NT2/D1 (cell line): ENCODE data around the gene ANKRD13D.

Source experiments
- SUZ12 ChIP-seq: IDR thresholded peaks from 2 replicates; pipeline ENCODE4 v1.6.1; 2011; ENCODE audit not compliant: insufficient read length, insufficient read depth; ENCODE audit errors: extremely low read depth
- YY1 ChIP-seq: IDR thresholded peaks from 2 replicates; pipeline ENCODE4 v1.6.1; 2011; ENCODE audit not compliant: insufficient read length, insufficient read depth
- ZNF274 ChIP-seq: IDR thresholded peaks from 2 replicates; pipeline ENCODE4 v1.6.1; 2011; ENCODE audit warnings: mild to moderate bottlenecking, low read depth, low read length

GRCh38 chr11:67322049-67322448, 32.9 kb downstream of the ANKRD13D start:
- no peak for TF ChIP-seq ZNF274
- no peak for TF ChIP-seq SUZ12
- TF ChIP-seq YY1 = no peak
